ENCODE measurements around the gene F3. TPM values are rescaled to one million over a fixed set of nuclear protein-coding genes. Genes with fewer than 3 reads are reported as not detected.

The F3 gene
- total RNA-seq, 1 experiment from 2014 or later, result 8.0 TPM

DNA sequence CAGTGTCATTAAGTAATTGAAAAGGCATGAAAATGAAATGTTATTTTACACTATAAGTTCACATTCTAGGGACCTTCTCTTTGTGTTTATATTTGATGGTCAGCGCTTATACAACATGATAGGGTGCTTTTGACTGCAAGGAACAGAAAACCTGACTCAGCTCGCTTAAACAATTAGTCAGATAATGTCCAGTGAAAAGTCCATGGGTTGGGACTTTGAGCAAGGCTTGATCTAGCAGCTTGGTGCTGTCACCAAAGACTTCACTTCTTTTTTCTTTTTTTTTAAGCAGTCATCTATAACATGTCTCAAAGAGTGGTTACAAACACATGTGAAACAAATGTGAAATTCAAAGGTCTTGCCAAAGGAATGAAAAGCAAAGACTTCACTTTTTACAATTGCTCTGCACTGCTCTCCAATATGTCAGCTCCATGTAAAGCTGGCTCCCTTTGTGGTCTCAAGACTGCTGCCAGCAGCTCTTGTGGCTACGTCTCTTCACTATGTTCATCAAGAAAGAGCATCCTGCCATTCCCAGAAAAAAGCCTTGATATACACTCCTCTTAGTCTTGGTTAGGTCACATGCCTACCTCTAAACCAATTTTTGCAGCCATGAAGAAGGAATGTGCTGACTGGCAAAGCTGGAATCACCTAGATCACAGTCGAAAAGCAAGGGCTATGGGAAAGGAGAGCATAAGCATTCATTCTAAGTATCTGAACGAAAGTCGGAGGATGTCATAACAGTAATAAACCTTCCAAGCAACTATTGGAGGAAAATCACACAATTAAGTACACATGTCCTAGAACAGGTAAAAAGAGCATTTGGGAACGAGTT, 15.2 kb downstream of the F3 start:
- TF ChIP-seq EZH2phosphoT487 (IDR thresholded peaks at IDR 0.05; ENCODE audit: borderline replicate concordance, low read length), result no peak
- no peak for TF ChIP-seq EZH2 (IDR thresholded peaks at IDR 0.05; ENCODE audit: low read length, unreplicated experiment)
- TF ChIP-seq, protein P1, sequence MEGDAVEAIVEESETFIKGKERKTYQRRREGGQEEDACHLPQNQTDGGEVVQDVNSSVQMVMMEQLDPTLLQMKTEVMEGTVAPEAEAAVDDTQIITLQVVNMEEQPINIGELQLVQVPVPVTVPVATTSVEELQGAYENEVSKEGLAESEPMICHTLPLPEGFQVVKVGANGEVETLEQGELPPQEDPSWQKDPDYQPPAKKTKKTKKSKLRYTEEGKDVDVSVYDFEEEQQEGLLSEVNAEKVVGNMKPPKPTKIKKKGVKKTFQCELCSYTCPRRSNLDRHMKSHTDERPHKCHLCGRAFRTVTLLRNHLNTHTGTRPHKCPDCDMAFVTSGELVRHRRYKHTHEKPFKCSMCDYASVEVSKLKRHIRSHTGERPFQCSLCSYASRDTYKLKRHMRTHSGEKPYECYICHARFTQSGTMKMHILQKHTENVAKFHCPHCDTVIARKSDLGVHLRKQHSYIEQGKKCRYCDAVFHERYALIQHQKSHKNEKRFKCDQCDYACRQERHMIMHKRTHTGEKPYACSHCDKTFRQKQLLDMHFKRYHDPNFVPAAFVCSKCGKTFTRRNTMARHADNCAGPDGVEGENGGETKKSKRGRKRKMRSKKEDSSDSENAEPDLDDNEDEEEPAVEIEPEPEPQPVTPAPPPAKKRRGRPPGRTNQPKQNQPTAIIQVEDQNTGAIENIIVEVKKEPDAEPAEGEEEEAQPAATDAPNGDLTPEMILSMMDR (conservative IDR thresholded peaks at IDR 0.05; ENCODE audit: low read depth, low read length), result no peak
- Histone ChIP-seq H4K20me1 (ENCODE audit: low read length) (no peaks in the 10 kb centered on the region), H3K4me3 (ENCODE audit: low read length) (no peak overlapping the region), H3K4me1 (ENCODE audit: insufficient read depth, low read length) (no peaks in the 10 kb centered on the region), H3K36me3 (ENCODE audit: low read depth, low read length) (no peaks in the 10 kb centered on the region), H3K9me2 (replicated peaks; ENCODE audit: low read length) (no peaks in the 10 kb centered on the region), H3K79me2 (ENCODE audit: low read length) (no peaks in the 10 kb centered on the region), H2AFZ (ENCODE audit: low read length) (no peak overlapping the region), H3K9me3 (ENCODE audit: low read length) (no peaks in the 10 kb centered on the region), H3K9ac (ENCODE audit: low read length) (no peak overlapping the region), H3K27me3 (ENCODE audit: low read length) (no peaks in the 10 kb centered on the region), H3F3A (ENCODE audit: low read length, unreplicated experiment) (no peaks in the 10 kb centered on the region), H3K27ac (ENCODE audit: low read length) (no peak overlapping the region), H3K4me2 (ENCODE audit: low read length) (no peak overlapping the region)
- ChIA-PET POLR2A (ENCODE audit: unreplicated experiment) (no interaction called here), CTCF (interaction anchor here (0.7 kb wide), 1 partner anchor 172 kb away, joined by 3 read pairs; no protein-coding TSS in a partner anchor)
- DNase-seq (no peak), ATAC-seq (no peak)
- no TSS peak for BruUV-seq (replicated peaks)
- intact Hi-C loops (cut with micrococcal nuclease), result no loop called here

DNA sequence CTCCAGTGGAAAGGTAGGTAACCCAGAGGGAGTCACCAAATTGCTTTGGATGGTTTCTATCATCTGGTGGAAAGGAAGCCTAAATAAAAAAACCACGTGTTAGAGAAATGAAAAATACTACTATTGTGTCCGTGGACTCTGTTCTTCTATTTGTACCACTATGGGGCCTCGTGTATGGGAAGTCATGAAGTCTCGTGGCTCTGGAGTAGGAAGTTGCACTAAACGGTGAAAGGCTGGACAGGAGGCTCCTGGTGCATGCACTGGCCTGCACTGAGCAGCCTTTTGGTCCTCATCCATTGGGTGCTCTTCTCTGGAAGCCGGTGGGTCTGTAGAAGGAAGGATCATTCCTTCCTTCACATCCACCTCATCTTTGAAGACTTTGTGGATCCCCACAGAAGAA, 17.0 kb downstream of the F3 start:
- no peak for TF ChIP-seq EZH2phosphoT487 (IDR thresholded peaks at IDR 0.05; ENCODE audit: borderline replicate concordance, low read length)
- TF ChIP-seq EZH2 (IDR thresholded peaks at IDR 0.05; ENCODE audit: low read length, unreplicated experiment), result no peak
- TF ChIP-seq, protein P1 (conservative IDR thresholded peaks at IDR 0.05; ENCODE audit: low read depth, low read length), result no peak
- intact Hi-C loops (cut with micrococcal nuclease), result no loop called here
- Histone ChIP-seq H3K9me2 (replicated peaks; ENCODE audit: low read length) (no peaks in the 10 kb centered on the region), H3K36me3 (ENCODE audit: low read depth, low read length) (no peaks in the 10 kb centered on the region), H3K27ac (ENCODE audit: low read length) (no peak overlapping the region), H3K27me3 (ENCODE audit: low read length) (no peaks in the 10 kb centered on the region), H3K79me2 (ENCODE audit: low read length) (no peaks in the 10 kb centered on the region), H3K4me3 (ENCODE audit: low read length) (no peak overlapping the region), H3K4me2 (ENCODE audit: low read length) (no peak overlapping the region), H3K9me3 (ENCODE audit: low read length) (no peaks in the 10 kb centered on the region), H2AFZ (ENCODE audit: low read length) (no peak overlapping the region), H4K20me1 (ENCODE audit: low read length) (no peaks in the 10 kb centered on the region), H3K9ac (ENCODE audit: low read length) (no peak overlapping the region), H3K4me1 (ENCODE audit: insufficient read depth, low read length) (no peaks in the 10 kb centered on the region), H3F3A (ENCODE audit: low read length, unreplicated experiment) (no peaks in the 10 kb centered on the region)
- ChIA-PET POLR2A (ENCODE audit: unreplicated experiment) (no interaction called here), CTCF (no interaction called here)
- DNase-seq (no peak), ATAC-seq (no peak)
- BruUV-seq (replicated peaks), result no TSS peak

DNA sequence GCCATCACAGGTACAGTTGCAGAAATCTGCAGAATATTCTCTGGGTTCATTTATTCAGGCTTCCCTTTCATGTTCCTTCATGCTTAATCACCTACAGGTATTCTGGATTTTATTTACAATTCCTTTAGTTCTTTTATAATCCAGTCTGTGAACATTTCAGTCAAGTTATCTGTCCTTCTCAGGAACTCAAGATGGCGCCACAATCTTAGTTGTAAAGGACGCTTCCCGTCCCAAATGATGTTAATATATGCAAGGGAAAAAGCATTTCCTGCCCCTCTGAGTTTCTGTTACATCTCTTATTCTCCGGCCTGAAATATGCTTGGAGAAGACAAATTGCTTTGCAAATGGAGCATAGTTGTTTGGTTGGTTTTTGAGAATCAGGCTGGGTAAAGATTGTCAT, 19.3 kb downstream of the F3 start:
- no peaks in the 10 kb centered on the region for H3K36me3 ChIP-seq (ENCODE audit: low read depth, low read length)
- ChIA-PET POLR2A (ENCODE audit: unreplicated experiment) (no interaction called here), CTCF (interaction anchor here (0.6 kb wide), 1 partner anchor 77 kb away, joined by 3 read pairs; no protein-coding TSS in a partner anchor)
- H3K27ac ChIP-seq (ENCODE audit: low read length), result no peak overlapping the region
- H3K9ac ChIP-seq (ENCODE audit: low read length), result no peak overlapping the region
- intact Hi-C loops (cut with micrococcal nuclease), result no loop called here
- H3K4me3 ChIP-seq (ENCODE audit: low read length), result no peak overlapping the region
- no peaks in the 10 kb centered on the region for H3K9me3 ChIP-seq (ENCODE audit: low read length)
- DNase-seq (peak; percentile 69), ATAC-seq (peak; percentile 50)
- no peaks in the 10 kb centered on the region for H4K20me1 ChIP-seq (ENCODE audit: low read length)
- BruUV-seq (replicated peaks), result no TSS peak
- no peaks in the 10 kb centered on the region for H3F3A ChIP-seq (ENCODE audit: low read length, unreplicated experiment)
- H3K27me3 ChIP-seq (ENCODE audit: low read length), result no peaks in the 10 kb centered on the region
- no peaks in the 10 kb centered on the region for H3K4me1 ChIP-seq (ENCODE audit: insufficient read depth, low read length)
- no peaks in the 10 kb centered on the region for H3K79me2 ChIP-seq (ENCODE audit: low read length)
- no peaks in the 10 kb centered on the region for H3K9me2 ChIP-seq (replicated peaks; ENCODE audit: low read length)
- H3K4me2 ChIP-seq (ENCODE audit: low read length), result no peak overlapping the region
- no peak overlapping the region for H2AFZ ChIP-seq (ENCODE audit: low read length)
- no peak for TF ChIP-seq EZH2 (IDR thresholded peaks at IDR 0.05; ENCODE audit: low read length, unreplicated experiment)
- TF ChIP-seq EZH2phosphoT487 (IDR thresholded peaks at IDR 0.05; ENCODE audit: borderline replicate concordance, low read length), result no peak
- TF ChIP-seq, protein P1 (conservative IDR thresholded peaks at IDR 0.05; ENCODE audit: low read depth, low read length), result peak; percentile 79

Data from PC-3 (cell line).